Astrocyte of the cerebellum (primary cell): ENCODE data around the gene PRDM16.

Source experiments
- DNase-seq: peaks from one replicate; pipeline ENCODE4 v3.0.0-alpha.2; 2011; ENCODE audit warnings: low read depth
- H3K4me3 ChIP-seq: 2 replicates; pipeline ENCODE4 v1.5.1; 2011; ENCODE audit warnings: mild to moderate bottlenecking, low read depth, low read length, moderate library complexity
- in situ Hi-C: cut with HindIII; loops from 2 replicates; pipeline ENCODE4 v1.10.0; 2017; ENCODE audit warnings: low sequenced_read_pairs
- TF ChIP-seq, protein P1 (sequence below): IDR thresholded peaks from 2 replicates; pipeline ENCODE4 v1.5.1; 2012; ENCODE audit warnings: low read length, low read depth, moderate library complexity, mild to moderate bottlenecking; ENCODE audit errors: missing control alignments

PRDM16 gene

GRCh38 chr1:3290438-3290837 is 221.4 kb downstream of the PRDM16 start:
- in situ Hi-C loops = no loop called here

GRCh38 chr1:3290915-3291314 is 221.9 kb downstream of the PRDM16 start:
- TF ChIP-seq, protein P1, sequence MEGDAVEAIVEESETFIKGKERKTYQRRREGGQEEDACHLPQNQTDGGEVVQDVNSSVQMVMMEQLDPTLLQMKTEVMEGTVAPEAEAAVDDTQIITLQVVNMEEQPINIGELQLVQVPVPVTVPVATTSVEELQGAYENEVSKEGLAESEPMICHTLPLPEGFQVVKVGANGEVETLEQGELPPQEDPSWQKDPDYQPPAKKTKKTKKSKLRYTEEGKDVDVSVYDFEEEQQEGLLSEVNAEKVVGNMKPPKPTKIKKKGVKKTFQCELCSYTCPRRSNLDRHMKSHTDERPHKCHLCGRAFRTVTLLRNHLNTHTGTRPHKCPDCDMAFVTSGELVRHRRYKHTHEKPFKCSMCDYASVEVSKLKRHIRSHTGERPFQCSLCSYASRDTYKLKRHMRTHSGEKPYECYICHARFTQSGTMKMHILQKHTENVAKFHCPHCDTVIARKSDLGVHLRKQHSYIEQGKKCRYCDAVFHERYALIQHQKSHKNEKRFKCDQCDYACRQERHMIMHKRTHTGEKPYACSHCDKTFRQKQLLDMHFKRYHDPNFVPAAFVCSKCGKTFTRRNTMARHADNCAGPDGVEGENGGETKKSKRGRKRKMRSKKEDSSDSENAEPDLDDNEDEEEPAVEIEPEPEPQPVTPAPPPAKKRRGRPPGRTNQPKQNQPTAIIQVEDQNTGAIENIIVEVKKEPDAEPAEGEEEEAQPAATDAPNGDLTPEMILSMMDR = no peak
- in situ Hi-C loops = no loop called here

More at GRCh38 chr1:3290438-3290837, 221.4 kb downstream of the PRDM16 start:
- TF ChIP-seq, protein P1 = no peak
- H3K4me3 ChIP-seq = no peak overlapping the region
- no peak for DNase-seq

GRCh38 chr1:3292051-3292722 is 223.2 kb downstream of the PRDM16 start:
- DNase-seq = no peak
- TF ChIP-seq, protein P1 = no peak
- no peak overlapping the region for H3K4me3 ChIP-seq
- in situ Hi-C loops = no loop called here

More at GRCh38 chr1:3290915-3291314, 221.9 kb downstream of the PRDM16 start:
- DNase-seq = no peak
- H3K4me3 ChIP-seq = no peak overlapping the region

DNA sequence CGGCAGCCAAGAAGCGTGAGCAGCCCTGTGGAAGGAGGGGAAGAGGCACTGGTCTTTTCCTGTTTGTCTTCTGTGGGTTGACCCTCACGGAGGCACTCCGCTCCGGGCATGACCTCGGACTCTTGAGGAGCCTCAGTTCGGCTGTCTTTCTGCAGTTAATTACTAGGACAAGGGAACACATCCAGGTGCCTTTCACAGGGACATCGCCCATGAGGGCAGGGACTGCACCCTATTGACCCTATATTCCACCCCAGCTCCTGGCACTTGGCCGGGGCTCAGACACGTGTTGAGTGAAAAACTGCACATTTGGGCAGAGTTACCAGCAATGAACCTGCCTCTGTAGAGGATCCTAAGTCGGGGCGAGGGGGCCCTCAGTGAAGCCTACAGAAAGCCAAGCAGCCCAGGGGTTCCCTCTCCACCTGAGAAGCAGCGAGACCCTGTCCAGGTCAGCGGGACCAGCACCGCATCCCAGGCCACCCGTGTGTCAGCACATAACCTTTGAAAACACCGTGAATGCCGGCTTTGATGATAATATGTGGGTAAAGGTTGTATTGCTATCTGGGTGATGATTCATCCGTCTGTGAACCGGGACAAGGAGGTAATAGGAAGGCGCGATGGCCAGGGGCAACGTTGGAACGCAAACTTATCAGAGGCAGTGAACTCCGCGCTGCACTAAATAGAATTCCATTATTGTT is 224.0 kb downstream of the PRDM16 start:
- in situ Hi-C loops = no loop called here
- TF ChIP-seq, protein P1 = no peak
- no peak overlapping the region for H3K4me3 ChIP-seq
- DNase-seq = no peak

DNA sequence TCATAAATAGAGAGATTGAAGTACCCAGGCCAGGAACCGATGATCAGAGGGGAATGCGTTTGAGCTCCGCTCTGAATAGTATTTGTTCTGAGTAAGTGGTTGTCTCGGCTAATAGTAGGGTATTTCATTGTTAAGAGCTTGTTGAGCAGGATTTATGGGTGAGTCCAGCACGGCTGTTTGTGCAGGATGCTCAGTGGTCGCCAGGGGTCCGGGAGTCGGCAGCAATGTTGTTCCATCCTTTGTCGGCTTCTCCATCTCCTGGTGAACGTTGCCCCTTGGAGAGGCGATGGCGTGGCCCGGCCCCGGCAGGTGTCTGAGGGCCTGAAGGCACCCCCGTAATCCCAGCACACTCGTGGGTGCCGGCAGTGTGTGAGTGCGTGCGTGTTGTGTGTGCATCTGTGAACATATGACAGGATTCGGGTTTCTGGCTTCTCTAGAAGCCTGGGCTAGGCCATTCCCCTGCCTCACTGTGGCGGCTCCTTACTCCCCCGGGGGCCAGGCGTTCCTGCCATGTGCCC is 224.6 kb downstream of the PRDM16 start:
- TF ChIP-seq, protein P1 = no peak
- DNase-seq = no peak
- in situ Hi-C loops = no loop called here
- no peak overlapping the region for H3K4me3 ChIP-seq

GRCh38 chr1:3294450-3294849 is 225.4 kb downstream of the PRDM16 start:
- in situ Hi-C loops = no loop called here
- H3K4me3 ChIP-seq = no peak overlapping the region
- TF ChIP-seq, protein P1 = no peak
- no peak for DNase-seq
